ENCODE results near the gene SLC2A11.

Gene SLC2A11

DNA sequence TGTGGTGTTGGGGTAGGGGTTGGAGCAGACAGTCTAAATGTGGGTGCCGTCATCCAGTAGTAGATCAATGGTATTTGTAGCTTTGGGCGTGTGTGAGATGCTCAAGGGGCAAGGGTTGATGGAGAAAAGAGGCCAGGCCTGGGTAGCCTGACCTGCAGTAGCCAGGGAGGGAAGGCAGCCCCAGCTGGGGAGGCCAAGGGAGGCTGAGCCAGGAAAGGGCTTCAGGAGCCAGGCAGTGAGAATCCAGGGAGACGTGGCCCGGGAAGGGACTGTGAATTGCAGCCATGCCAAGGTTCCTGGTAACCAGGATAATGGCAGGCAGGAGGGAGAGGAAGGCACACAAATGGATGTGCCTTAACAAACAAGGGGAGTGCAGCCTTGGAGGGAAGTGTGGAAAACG lies 16.4 kb upstream of the SLC2A11 start:
- TF ChIP-seq POLR2AphosphoS5 (IDR thresholded peaks at IDR 0.05; ENCODE audit: low read depth, low read length) (no peak), TAF1 (IDR thresholded peaks at IDR 0.05; ENCODE audit: borderline replicate concordance, low read depth, low read length) (no peak), POLR2A (IDR thresholded peaks at IDR 0.05; ENCODE audit: low read depth, low read length) (no peak)
- no peak for DNase-seq (ENCODE audit: insufficient read length)
- FAIRE-seq, result no peak

GRCh38 chr22:23841736-23842445 lies 15.8 kb upstream of the SLC2A11 start:
- TF ChIP-seq POLR2A (IDR thresholded peaks at IDR 0.05; ENCODE audit: low read depth, low read length) (no peak), POLR2AphosphoS5 (IDR thresholded peaks at IDR 0.05; ENCODE audit: low read depth, low read length) (no peak), TAF1 (IDR thresholded peaks at IDR 0.05; ENCODE audit: borderline replicate concordance, low read depth, low read length) (no peak)
- FAIRE-seq (no peak), DNase-seq (ENCODE audit: insufficient read length) (no peak)

DNA sequence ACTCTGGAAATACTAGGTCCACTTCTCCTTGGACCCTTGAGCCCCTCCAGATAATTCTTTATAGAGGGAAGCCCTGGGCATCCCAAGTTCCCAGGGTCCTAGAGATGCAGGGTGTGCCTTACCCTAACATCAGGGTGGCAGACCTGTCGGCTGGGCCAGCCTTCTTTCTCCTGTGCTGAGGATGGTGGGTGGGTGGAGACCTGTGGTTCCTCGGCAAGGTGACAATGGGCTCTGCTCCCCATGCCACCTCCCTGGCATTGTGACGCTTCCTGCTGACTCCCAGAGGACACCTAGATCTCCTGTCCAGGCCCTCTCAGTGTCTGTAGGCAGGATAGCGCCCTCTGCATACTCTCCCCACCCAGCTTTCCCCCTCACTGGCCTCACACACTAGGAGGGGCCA lies 15.1 kb upstream of the SLC2A11 start:
- peak; percentile 72 for FAIRE-seq
- TF ChIP-seq POLR2AphosphoS5 (IDR thresholded peaks at IDR 0.05; ENCODE audit: low read depth, low read length) (no peak), TAF1 (IDR thresholded peaks at IDR 0.05; ENCODE audit: borderline replicate concordance, low read depth, low read length) (no peak), POLR2A (IDR thresholded peaks at IDR 0.05; ENCODE audit: low read depth, low read length) (no peak)
- no peak for DNase-seq (ENCODE audit: insufficient read length)

GRCh38 chr22:23844739-23845202 lies 12.9 kb upstream of the SLC2A11 start:
- FAIRE-seq (no peak), DNase-seq (ENCODE audit: insufficient read length) (no peak)
- no peak for TF ChIP-seq POLR2AphosphoS5 (IDR thresholded peaks at IDR 0.05; ENCODE audit: low read depth, low read length)
- TF ChIP-seq POLR2A (IDR thresholded peaks at IDR 0.05; ENCODE audit: low read depth, low read length), result no peak
- TF ChIP-seq TAF1 (IDR thresholded peaks at IDR 0.05; ENCODE audit: borderline replicate concordance, low read depth, low read length), result no peak

- DNase-seq (ENCODE audit: insufficient read length), result no peak
- peak; percentile 58 for FAIRE-seq
- no peak for TF ChIP-seq TAF1 (IDR thresholded peaks at IDR 0.05; ENCODE audit: borderline replicate concordance, low read depth, low read length)
- TF ChIP-seq POLR2AphosphoS5 (IDR thresholded peaks at IDR 0.05; ENCODE audit: low read depth, low read length), result no peak
- TF ChIP-seq POLR2A (IDR thresholded peaks at IDR 0.05; ENCODE audit: low read depth, low read length), result no peak
These were observed 12.2 kb upstream of the SLC2A11 start for GRCh38 chr22:23845265-23846080.

- DNase-seq (ENCODE audit: insufficient read length), result no peak
- no peak for TF ChIP-seq POLR2A (IDR thresholded peaks at IDR 0.05; ENCODE audit: low read depth, low read length)
- TF ChIP-seq POLR2AphosphoS5 (IDR thresholded peaks at IDR 0.05; ENCODE audit: low read depth, low read length), result no peak
- TF ChIP-seq TAF1 (IDR thresholded peaks at IDR 0.05; ENCODE audit: borderline replicate concordance, low read depth, low read length), result no peak
- no peak for FAIRE-seq
These were observed 11.6 kb upstream of the SLC2A11 start for GRCh38 chr22:23846081-23846469.

- DNase-seq (ENCODE audit: insufficient read length), result no peak
- FAIRE-seq, result peak; percentile 24
- TF ChIP-seq POLR2A (IDR thresholded peaks at IDR 0.05; ENCODE audit: low read depth, low read length) (no peak), POLR2AphosphoS5 (IDR thresholded peaks at IDR 0.05; ENCODE audit: low read depth, low read length) (no peak), TAF1 (IDR thresholded peaks at IDR 0.05; ENCODE audit: borderline replicate concordance, low read depth, low read length) (no peak)
These were observed 10.3 kb upstream of the SLC2A11 start for GRCh38 chr22:23847310-23847920.

DNA sequence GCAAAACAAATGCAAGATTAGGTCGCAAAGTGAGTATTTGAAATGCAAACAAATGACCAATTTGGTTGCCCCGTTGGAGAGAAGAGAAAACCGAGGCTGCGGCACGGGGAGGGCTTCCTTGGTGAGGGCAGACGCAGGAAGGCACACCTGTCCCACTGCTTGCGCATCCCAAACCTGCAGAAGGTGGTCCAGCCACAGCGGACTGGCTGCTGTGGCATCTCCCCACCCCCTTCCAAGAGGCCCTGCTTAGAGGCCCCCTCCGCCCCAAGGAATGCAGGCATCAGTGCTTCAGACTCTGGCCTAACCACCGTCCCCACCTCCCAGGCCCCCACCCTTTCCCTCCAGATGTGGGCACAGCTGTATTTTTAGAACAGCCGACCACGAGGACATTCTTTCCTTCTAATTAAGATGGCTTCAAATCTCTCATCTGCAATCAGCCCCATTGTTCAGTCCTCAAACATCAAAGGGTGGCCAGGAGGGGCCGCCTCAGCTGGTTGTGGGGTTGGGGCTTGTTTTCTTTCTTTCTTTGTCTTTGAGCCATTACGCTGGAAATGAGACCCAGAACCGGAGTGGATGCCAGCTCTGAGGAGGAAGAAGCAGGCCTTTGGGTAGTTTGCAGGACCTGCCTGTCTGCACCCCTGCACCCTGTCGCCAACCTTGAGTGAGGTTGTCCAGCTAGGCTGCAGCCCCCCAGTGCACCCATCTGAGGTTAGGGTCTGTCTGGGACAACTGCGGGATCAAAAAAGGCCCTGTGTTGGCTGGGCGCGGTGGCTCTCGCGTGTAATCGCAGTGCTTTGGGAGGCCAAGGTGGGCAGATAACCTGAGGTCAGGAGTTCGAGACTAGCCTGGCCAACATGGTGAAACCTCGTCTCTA lies 9.4 kb upstream of the SLC2A11 start:
- TF ChIP-seq POLR2AphosphoS5 (IDR thresholded peaks at IDR 0.05; ENCODE audit: low read depth, low read length), result no peak
- no peak for TF ChIP-seq POLR2A (IDR thresholded peaks at IDR 0.05; ENCODE audit: low read depth, low read length)
- no peak for TF ChIP-seq TAF1 (IDR thresholded peaks at IDR 0.05; ENCODE audit: borderline replicate concordance, low read depth, low read length)
- FAIRE-seq, result no peak
- no peak for DNase-seq (ENCODE audit: insufficient read length)

GRCh38 chr22:23849009-23850006 lies 8.4 kb upstream of the SLC2A11 start:
- DNase-seq (ENCODE audit: insufficient read length) (peak; percentile 90), FAIRE-seq (peak; percentile 88)
- TF ChIP-seq POLR2AphosphoS5 (IDR thresholded peaks at IDR 0.05; ENCODE audit: low read depth, low read length) (no peak), TAF1 (IDR thresholded peaks at IDR 0.05; ENCODE audit: borderline replicate concordance, low read depth, low read length) (no peak), POLR2A (IDR thresholded peaks at IDR 0.05; ENCODE audit: low read depth, low read length) (no peak)

Measured in GM12892 (cell line).